HG02938 (cell line): ENCODE results near the gene TCEAL5.
"Not testable (repeated sequence)": the region's sequence is repeated elsewhere in the genome, so short reads cannot be mapped to it uniquely, and the experiment has no call there.

ENCODE experiments used
- ATAC-seq: cut with Tn5 transposase; IDR thresholded peaks from one replicate; pipeline ENCODE4 v1.9.1; 2021; ENCODE audit warnings: mild to moderate bottlenecking, moderate library complexity; ENCODE audit not compliant: unreplicated experiment

TCEAL5 gene, protein sequence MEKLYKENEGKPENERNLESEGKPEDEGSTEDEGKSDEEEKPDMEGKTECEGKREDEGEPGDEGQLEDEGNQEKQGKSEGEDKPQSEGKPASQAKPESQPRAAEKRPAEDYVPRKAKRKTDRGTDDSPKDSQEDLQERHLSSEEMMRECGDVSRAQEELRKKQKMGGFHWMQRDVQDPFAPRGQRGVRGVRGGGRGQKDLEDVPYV

DNA sequence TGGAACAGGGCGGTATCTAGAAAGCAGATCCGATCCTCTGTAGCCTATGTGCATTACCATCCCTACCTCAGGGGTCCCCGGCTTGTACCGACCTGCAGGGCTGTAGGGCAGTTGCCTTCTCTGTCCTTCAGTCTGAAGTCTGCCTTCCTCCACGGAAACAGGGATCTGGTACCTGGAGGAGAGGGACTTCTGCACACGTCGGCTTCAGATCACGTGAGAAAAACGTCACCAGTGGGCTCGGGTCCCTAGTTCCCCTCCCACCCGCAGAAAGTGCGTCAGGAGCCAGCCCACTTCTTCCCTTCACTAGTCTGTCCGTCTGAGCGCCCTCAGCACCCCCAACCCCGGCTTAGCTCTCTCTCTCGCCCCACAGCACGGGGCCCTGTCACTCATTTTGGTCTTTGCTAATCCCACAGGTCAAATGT, at the start of gene TCEAL5:
TSS of gene TCEAL5 (minus strand) at position 170 of the 422 bp plus-strand sequence. CDS start 2,187 bp downstream, outside the sequence.
- no peak for ATAC-seq

DNA sequence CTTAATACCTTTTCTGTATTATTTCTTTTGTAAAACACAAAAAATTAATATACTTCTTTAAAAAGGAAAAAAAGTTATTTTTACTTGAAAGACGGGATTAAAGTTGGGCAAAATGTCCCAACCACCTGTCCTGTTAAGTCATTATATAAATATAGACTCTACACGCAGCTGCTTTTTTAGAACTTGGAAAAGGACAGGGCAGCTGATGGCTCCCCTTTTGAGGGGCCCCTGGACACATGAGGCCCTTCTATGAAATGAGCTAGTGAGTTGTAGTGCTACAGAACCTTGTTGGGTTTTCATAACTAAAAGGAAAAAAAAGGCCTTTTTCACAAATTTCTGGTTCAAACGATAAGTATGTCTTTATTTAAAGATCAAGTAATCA, 34.8 kb upstream of the TCEAL5 start:
- ATAC-seq = no peak

DNA sequence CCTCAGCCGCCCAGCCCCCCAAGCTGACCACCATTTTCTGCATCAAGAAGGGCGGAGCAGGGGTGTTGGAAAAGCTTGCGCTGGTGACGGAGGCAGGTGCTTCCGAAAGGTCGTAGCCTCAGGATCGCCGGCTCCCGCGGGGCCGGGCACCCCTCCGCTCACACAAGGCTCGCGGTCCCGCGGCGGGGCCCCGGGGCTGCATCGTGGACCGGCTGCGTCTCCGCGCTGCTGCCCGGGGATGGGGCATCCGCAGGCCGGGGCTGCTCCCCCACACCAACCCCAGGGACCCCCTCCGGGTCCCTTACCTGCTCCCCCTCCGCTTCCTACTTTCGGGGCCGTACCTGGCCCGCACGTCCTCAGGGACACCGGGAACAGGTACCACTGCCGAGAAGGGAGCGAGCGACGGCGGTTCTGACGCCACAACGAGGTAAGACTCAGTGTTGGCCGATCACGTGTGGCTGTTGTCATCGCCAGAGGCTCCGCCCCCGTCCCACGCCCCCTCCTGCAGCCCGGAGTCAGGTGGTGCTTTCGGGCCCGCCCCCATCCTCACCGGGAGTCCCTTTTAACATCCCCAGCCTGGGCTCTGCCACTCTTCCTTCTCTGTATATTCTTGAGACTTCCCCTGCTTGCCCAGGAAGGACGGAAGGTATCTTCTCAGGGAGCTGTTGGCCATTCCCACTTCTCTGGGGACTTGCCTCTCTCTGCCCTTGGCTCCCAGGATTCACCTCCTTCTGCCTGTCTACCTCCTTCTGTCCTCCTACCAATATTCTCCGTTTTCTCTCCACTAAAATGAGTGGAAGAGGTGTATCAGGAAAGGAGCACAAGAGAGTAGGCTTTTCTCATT, 34.2 kb upstream of the TCEAL5 start, which contains the start of gene BEX2:
TSS of gene BEX2 (minus strand) at position 436 of the 844 bp plus-strand sequence. CDS start 1,014 bp downstream, outside the sequence.
- ATAC-seq = peak; percentile 99

- ATAC-seq = no peak
These were observed 33.5 kb upstream of the TCEAL5 start for GRCh38 chrX:103309860-103310554.

- ATAC-seq = not testable (repeated sequence)
These were observed 29.1 kb upstream of the TCEAL5 start for GRCh38 chrX:103305666-103306065.

DNA sequence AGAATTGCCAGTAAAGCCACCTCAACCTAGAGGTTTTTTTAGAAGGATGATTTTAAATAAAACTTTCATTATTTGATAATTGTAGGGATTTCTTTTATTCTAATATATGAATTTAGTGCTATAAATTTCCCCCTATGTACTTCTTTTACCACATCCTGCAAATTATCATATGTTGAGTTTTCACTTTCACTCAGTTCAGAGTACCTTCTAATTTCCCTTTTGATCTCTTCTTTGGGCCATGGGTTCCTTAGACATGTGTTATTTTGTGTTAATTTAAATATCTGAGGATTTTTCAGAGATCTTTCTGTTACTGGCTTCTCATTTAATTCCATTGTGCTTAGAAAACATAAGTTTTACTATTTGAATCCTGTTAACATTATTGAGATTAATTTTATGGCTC, 28.2 kb upstream of the TCEAL5 start:
- no peak for ATAC-seq

GRCh38 chrX:103293118-103293517, 16.6 kb upstream of the TCEAL5 start:
- no peak for ATAC-seq

- no peak for ATAC-seq
These were observed 3.1 kb upstream of the TCEAL5 start for GRCh38 chrX:103279624-103280023.

- no peak for ATAC-seq
These were observed 493 bp downstream of the TCEAL5 start for GRCh38 chrX:103275947-103276567.

DNA sequence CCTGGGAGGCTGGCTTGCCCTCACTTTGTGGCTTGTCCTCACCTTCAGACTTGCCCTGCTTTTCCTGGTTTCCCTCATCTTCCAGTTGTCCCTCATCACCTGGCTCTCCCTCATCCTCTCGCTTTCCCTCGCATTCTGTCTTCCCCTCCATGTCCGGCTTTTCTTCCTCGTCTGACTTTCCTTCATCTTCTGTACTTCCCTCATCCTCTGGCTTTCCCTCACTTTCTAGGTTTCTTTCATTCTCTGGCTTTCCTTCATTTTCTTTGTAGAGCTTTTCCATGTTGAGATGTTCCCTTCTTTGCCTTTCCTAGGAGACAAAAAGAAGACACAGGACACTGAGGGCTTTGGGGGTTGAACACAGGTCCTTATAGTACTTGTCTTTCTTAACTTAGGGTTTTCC, 2.3 kb downstream of the TCEAL5 start:
- no peak for ATAC-seq

DNA sequence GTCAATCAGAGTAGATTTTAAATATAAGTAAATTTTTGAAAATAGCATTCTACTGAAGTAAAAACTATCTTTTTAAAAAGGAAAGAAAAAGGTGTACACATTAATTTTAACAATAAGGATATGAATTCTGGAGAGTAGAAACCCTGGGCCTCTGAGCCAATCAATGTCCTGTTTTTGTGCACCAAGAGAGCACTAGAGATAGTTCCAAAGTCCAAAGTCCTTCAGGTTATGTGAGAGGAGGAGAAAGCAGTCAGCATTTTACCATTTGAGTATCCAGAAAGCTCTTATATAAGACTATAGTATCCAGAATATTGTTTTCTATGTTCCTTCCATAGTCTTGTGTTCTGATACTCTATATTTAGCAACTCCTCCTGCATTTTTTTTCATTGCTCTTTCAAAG, 18.3 kb downstream of the TCEAL5 start:
- no peak for ATAC-seq

GRCh38 chrX:103256651-103257050, 19.9 kb downstream of the TCEAL5 start:
- ATAC-seq = no peak

- ATAC-seq = peak; percentile 95
These were observed 21.5 kb downstream of the TCEAL5 start, which contains the start of gene TCEAL8 for GRCh38 chrX:103254921-103255493. TSS of gene TCEAL8 (minus strand) at chrX:103255155. CDS start at chrX:103253979, 1,176 bp downstream.

- ATAC-seq = peak; percentile 45
These were observed 22.3 kb downstream of the TCEAL5 start for GRCh38 chrX:103254171-103254824.

DNA sequence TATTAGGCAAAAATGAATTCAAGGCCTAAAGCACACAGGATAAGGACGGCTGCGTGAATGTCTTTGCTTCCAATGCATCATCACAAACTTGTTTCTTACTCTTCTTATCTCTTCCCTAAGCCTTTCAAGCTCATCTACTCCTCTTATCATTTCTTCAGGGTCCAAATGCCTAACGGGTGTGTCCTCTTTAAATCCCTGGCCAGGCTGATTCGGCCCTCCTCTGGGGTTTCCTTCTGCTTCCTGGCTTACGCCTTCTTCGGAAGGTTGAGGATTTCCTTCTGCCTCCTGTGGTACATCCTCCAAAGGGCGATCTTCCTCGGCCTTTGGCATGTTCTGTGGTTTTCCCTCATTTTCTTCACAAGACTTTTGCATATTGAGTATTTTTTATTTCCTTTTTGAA, 22.9 kb downstream of the TCEAL5 start:
- ATAC-seq = no peak

GRCh38 chrX:103250977-103251376, 25.6 kb downstream of the TCEAL5 start:
- ATAC-seq = no peak

DNA sequence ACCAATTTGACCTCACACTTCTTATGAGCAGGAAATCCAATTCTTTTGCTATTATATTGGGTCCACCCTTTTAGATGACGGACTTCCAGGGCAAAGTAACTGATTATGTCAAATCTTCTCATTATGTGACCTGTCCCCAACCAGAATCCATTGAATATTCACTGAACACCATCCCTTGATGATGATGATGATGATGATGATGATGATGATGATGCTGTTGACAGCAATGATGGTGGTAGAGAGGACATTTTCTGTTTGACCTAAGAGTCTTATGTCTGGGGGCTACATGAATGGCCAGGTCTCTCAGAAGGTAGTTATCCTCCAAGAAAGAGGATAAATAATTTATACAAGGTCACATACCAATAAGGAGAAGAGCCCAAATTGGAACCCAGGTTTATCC, 26.7 kb downstream of the TCEAL5 start:
- no peak for ATAC-seq

DNA sequence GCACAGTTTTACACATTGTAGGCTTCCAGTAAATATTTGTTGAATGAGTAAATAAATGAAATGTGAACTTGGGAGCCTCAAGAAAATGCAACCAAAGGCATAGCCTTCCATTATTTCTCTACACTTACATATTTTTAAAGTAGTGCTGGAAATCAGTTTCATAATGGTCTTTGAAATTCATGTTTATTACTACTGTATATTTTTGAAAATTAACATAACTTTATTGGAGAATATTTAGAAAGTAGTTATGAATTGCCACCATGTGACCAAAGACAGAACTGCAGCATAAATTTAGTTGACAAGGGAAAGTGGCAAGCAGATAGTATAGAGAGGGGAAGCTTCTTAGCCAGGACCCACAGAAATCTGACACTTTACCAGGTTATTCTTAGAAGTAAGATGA, 28.0 kb downstream of the TCEAL5 start:
- ATAC-seq = peak; percentile 67

DNA sequence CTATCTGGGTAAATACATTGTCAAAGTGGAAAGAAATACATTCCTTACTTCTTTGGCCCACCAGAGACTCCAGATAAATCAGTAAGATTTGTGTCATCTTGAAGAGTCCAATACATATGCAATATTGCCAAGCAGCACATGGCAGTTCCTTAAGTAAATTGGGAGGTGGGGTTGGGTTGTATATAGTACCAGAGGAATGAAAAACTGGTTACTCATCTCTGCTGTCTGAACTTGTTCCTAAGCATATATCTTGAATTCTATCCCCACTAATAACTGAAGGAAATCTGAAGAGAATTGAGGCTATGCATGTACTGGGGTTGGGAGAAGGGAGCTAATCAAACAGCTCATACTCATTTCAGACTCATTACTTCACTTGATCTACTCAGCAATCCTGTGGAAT, 36.4 kb downstream of the TCEAL5 start:
- ATAC-seq = no peak

DNA sequence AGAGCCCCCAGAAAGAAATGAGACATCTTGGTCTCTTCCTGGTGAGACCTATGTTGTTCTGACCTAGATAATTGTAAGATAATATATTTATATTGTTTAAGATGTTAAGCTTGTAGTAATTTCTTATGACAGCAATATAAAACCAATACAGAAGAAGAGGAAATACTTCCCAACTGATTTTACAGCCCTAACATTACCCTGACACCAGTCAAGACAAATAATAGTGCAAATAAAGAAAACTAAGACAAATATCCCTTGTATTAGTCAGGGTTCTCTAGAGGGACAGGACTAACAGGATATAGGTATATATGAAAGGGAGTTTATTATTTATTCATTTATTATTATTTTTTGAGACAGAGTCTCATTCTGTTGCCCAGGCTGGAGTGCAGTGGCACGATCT, 40.3 kb downstream of the TCEAL5 start:
- ATAC-seq = no peak
